AG04449 (cell line): ENCODE data around the gene ALK.

Source experiments
- CTCF ChIA-PET: fragments of 350-600 bp; formaldehyde crosslinking; extraction: SDS; loops from one replicate; lab custom pipeline; 2021; ENCODE audit warnings: antibody characterized with exemption; lab: Yijun Ruan, JAX
- POLR2A ChIA-PET: fragments of 400-600, 350-600 bp; formaldehyde crosslinking; extraction: SDS; loops from one replicate; lab custom pipeline; 2020; ENCODE audit warnings: antibody characterized with exemption, inconsistent platforms; lab: Yijun Ruan, JAX
- DNase-seq: peaks from one replicate; pipeline ENCODE4 v3.0.0-alpha.2; 2010; ENCODE audit warnings: low read depth, low spot score
- H3K4me3 ChIP-seq: 2 replicates; pipeline ENCODE4 v1.5.1; 2011; ENCODE audit warnings: low read depth, mild to moderate bottlenecking, control low read depth, low read length
- TF ChIP-seq, protein P1 (sequence below): IDR thresholded peaks from one replicate; pipeline ENCODE4 v1.5.1; 2011; ENCODE audit warnings: mild to moderate bottlenecking, moderate library complexity, low read length, control low read depth, inconsistent platforms; ENCODE audit not compliant: insufficient read depth; ENCODE audit errors: missing control alignments

ALK gene

GRCh38 chr2:29613792-29614266 is 307.6 kb downstream of the ALK start:
- no peak for DNase-seq
- ChIA-PET CTCF (interaction anchor here (1.2 kb wide), 1 partner anchor 305 kb away, joined by 4 read pairs; no protein-coding TSS in a partner anchor), POLR2A (no interaction called here)
- TF ChIP-seq, protein P1, sequence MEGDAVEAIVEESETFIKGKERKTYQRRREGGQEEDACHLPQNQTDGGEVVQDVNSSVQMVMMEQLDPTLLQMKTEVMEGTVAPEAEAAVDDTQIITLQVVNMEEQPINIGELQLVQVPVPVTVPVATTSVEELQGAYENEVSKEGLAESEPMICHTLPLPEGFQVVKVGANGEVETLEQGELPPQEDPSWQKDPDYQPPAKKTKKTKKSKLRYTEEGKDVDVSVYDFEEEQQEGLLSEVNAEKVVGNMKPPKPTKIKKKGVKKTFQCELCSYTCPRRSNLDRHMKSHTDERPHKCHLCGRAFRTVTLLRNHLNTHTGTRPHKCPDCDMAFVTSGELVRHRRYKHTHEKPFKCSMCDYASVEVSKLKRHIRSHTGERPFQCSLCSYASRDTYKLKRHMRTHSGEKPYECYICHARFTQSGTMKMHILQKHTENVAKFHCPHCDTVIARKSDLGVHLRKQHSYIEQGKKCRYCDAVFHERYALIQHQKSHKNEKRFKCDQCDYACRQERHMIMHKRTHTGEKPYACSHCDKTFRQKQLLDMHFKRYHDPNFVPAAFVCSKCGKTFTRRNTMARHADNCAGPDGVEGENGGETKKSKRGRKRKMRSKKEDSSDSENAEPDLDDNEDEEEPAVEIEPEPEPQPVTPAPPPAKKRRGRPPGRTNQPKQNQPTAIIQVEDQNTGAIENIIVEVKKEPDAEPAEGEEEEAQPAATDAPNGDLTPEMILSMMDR = no peak
- H3K4me3 ChIP-seq = no peak overlapping the region

DNA sequence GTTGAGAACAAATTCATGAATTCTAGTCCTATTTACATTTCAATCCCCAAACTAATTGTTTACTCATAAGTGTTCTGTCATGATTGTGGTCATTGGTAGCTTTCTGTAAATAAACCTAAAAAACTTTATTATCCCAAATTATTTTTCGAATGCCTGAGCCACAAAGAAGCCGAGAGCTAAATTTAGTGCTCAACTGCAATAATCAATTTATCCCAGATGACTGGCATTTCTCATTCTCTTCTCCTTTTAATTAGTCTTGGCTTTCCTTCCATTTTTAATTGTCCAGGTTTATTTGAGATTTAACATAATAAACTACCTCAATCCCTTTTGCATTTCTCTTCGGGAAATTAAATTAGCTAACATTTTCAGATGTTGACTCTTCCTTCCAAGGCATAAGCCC is 308.3 kb downstream of the ALK start:
- DNase-seq = no peak
- no peak overlapping the region for H3K4me3 ChIP-seq
- CTCF ChIA-PET = interaction anchor here (1.2 kb wide), 1 partner anchor 304 kb away, joined by 4 read pairs; no protein-coding TSS in a partner anchor
- POLR2A ChIA-PET = no interaction called here
- TF ChIP-seq, protein P1 = no peak

GRCh38 chr2:29612568-29612967 is 308.8 kb downstream of the ALK start:
- ChIA-PET CTCF (interaction anchor here (1.2 kb wide), 1 partner anchor 304 kb away, joined by 4 read pairs; no protein-coding TSS in a partner anchor), POLR2A (no interaction called here)

DNA sequence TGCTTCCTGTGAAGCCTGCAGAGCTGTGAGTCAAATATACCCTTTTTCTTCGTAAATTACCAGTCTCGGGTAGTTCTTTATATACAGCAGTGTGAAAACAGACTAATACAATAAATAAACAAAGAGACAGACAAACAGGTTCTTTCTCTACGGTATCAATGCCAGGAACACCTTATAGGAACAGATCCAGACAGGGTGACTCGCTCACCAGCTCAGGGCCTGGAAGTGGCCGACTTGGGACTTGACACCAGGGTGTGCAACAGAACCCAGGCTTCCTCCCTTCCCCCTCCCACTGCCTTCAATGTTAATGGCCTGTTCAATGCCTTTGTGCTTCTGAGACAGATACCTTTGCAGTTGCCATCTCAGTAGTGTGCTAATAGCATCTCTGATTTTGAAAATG is 309.5 kb downstream of the ALK start:
- POLR2A ChIA-PET = no interaction called here
- TF ChIP-seq, protein P1 = no peak
- CTCF ChIA-PET = no interaction called here

More at GRCh38 chr2:29612568-29612967, 308.8 kb downstream of the ALK start:
- no peak for DNase-seq
- TF ChIP-seq, protein P1 = no peak
- no peak overlapping the region for H3K4me3 ChIP-seq

GRCh38 chr2:29611261-29611660 is 310.1 kb downstream of the ALK start:
- ChIA-PET CTCF (no interaction called here), POLR2A (no interaction called here)
- no peak for DNase-seq
- no peak overlapping the region for H3K4me3 ChIP-seq
- TF ChIP-seq, protein P1 = no peak

More for the DNA sequence above, 309.5 kb downstream of the ALK start:
- no peak overlapping the region for H3K4me3 ChIP-seq
- DNase-seq = no peak

DNA sequence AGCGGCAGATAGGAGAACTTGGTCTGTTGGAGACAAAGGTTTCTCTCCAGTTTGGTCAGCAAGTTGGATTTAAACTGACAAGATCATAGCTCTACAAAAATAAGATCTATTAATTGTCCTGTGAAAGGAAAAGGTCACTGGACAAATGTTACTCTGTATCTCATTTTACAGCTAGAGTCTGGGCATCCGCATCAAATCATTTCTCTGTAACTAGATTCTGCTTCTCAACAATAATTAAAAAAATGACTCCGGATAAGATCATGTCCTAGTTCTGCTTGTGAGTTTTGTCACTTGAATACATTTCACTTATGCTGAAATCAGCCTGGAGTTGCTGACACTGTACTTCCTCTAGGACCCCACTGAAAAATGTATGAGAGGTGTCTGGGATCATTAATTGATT is 310.8 kb downstream of the ALK start:
- ChIA-PET POLR2A (no interaction called here), CTCF (no interaction called here)
- no peak overlapping the region for H3K4me3 ChIP-seq
- no peak for DNase-seq
- TF ChIP-seq, protein P1 = no peak
